CD4-positive, CD25-positive, alpha-beta regulatory T cell (primary cell): Measurements from ENCODE around the gene TRABD2B. TPM values are rescaled to one million over a fixed set of nuclear protein-coding genes. Genes with fewer than 3 reads are reported as not detected.

Source experiments
- ATAC-seq, 2 donors: fragments of 150-1000 bp; cut with Tn5 transposase; one replicate each; pipeline ENCODE4 v1.10.0; 2021; ENCODE audit warnings: low read depth in 2 of 2, moderate number of reproducible peaks in 2 of 2, moderate library complexity in 1 of 2
- DNase-seq, 3 donors: peaks; one replicate each; pipeline versions ENCODE4 v3.0.0 to v3.0.0-alpha.2; 2012 to 2022; ENCODE audit warnings: mixed read lengths in 1 of 3
- H3K27ac ChIP-seq: one replicate; pipeline ENCODE4 v1.7.0; 2013; ENCODE audit warnings: mild to moderate bottlenecking, low read length; ENCODE audit not compliant: insufficient read depth, poor library complexity, severe bottlenecking
- H3K27me3 ChIP-seq: one replicate; pipeline ENCODE4 v1.7.0; 2013; ENCODE audit warnings: low read length; ENCODE audit not compliant: control insufficient read depth, insufficient read depth
- H3K36me3 ChIP-seq: one replicate; pipeline ENCODE4 v1.7.0; 2013; ENCODE audit warnings: mild to moderate bottlenecking, low read length, moderate library complexity; ENCODE audit not compliant: control insufficient read depth, insufficient read depth
- H3K4me1 ChIP-seq: 2 replicates; pipeline ENCODE4 v1.7.0; 2013; ENCODE audit warnings: mild to moderate bottlenecking, low read length; ENCODE audit not compliant: insufficient read depth, control insufficient read depth, poor library complexity, severe bottlenecking
- H3K4me3 ChIP-seq: one replicate; pipeline ENCODE4 v1.7.0; 2013; ENCODE audit warnings: low read depth, mild to moderate bottlenecking, low read length, moderate library complexity
- H3K9me3 ChIP-seq, 2 experiments: 1 replicate in 1 of 2; 2 replicates in 1 of 2; pipeline ENCODE4 v1.7.0; 2013; ENCODE audit warnings: low read length in 2 of 2, mild to moderate bottlenecking in 1 of 2, moderate library complexity in 1 of 2; ENCODE audit not compliant: control insufficient read depth in 2 of 2
- H3K27ac Mint-ChIP-seq, 3 donors: one replicate each; pipeline ENCODE4 v1.8.0; 2020 to 2022; ENCODE audit warnings: mild to moderate bottlenecking in 3 of 3, mixed read lengths in 3 of 3, moderate library complexity in 2 of 3
- H3K27me3 Mint-ChIP-seq: one replicate; pipeline ENCODE4 v1.8.0; 2022; ENCODE audit warnings: mild to moderate bottlenecking, mixed read lengths
- H3K36me3 Mint-ChIP-seq: one replicate; pipeline ENCODE4 v1.8.0; 2020; ENCODE audit warnings: mixed read lengths
- H3K4me1 Mint-ChIP-seq, 4 donors: one replicate each; pipeline ENCODE4 v1.8.0; 2020 to 2022; ENCODE audit warnings: mixed read lengths in 4 of 4, mild to moderate bottlenecking in 1 of 4
- H3K4me3 Mint-ChIP-seq, 4 donors: one replicate each; pipeline ENCODE4 v1.8.0; 2020 to 2022; ENCODE audit warnings: mild to moderate bottlenecking in 4 of 4, mixed read lengths in 4 of 4, moderate library complexity in 3 of 4
- H3K9me3 Mint-ChIP-seq, 7 donors: one replicate each; pipeline ENCODE4 v1.8.0; 2020 to 2022; ENCODE audit warnings: mixed read lengths in 7 of 7, mild to moderate bottlenecking in 3 of 7, moderate library complexity in 2 of 7
- polyA plus RNA-seq, 4 donors: library from polyadenylated mRNA; unstranded; fragments of 300-500 nt; fragmentation: Illumina TruSeq; gene quantifications; one replicate each; pipeline ENCODE4 v1.2.3, GENCODE V29; 2021
- total RNA-seq: library from RNA; stranded (reverse); gene quantifications from one replicate; pipeline ENCODE4 v1.2.3, GENCODE V29; 2022

The TRABD2B gene
- total and polyA plus RNA-seq, 5 donors from 2014 or later = not detected

GRCh38 chr1:48002142-48002541, 5.0 kb upstream of the TRABD2B start:
- Histone ChIP-seq H3K9me3 (no peaks in the 10 kb centered on the region), H3K27ac (no peak overlapping the region), H3K4me3 (no peak overlapping the region), H3K27me3 (peaks cover 8% of the 10 kb centered on the region), H3K4me1 (peaks cover 3% of the 10 kb centered on the region), H3K36me3 (no peaks in the 10 kb centered on the region)
- Mint-ChIP-seq H3K27ac (no peak overlapping the region), H3K9me3 (peaks cover 0 to under 1% (median 0%) of the 10 kb centered on the region in 7 donors), H3K27me3 (peaks cover 30% of the 10 kb centered on the region), H3K4me1 (peaks cover 0 to 7% (median 0%) of the 10 kb centered on the region in 4 donors), H3K4me3 (no peak overlapping the region), H3K36me3 (no peaks in the 10 kb centered on the region)
- DNase-seq (no peak), ATAC-seq (no peak)

- DNase-seq (no peak), ATAC-seq (no peak)
- Mint-ChIP-seq H3K4me3 (no peak overlapping the region), H3K9me3 (no peaks in the 10 kb centered on the region), H3K27ac (no peak overlapping the region), H3K36me3 (no peaks in the 10 kb centered on the region), H3K27me3 (peaks cover 30% of the 10 kb centered on the region), H3K4me1 (peaks cover 0 to 7% (median 0%) of the 10 kb centered on the region in 4 donors)
- peaks cover 8% of the 10 kb centered on the region for H3K27me3 ChIP-seq
- no peak overlapping the region for H3K27ac ChIP-seq
- H3K9me3 ChIP-seq = no peaks in the 10 kb centered on the region
- no peaks in the 10 kb centered on the region for H3K36me3 ChIP-seq
- H3K4me3 ChIP-seq = no peak overlapping the region
- peaks cover 3% of the 10 kb centered on the region for H3K4me1 ChIP-seq
These were observed 4.5 kb upstream of the TRABD2B start for GRCh38 chr1:48001696-48002095.

- H3K4me1 Mint-ChIP-seq = peaks cover 0 to 11% (median 2%) of the 10 kb centered on the region in 4 donors
- H3K36me3 ChIP-seq = no peaks in the 10 kb centered on the region
These were observed 3.7 kb upstream of the TRABD2B start for GRCh38 chr1:48000883-48001282.

GRCh38 chr1:47999097-47999496, 1.9 kb upstream of the TRABD2B start:
- DNase-seq = no peak
- Mint-ChIP-seq H3K36me3 (no peaks in the 10 kb centered on the region), H3K9me3 (peaks cover 0 to 2% (median 0%) of the 10 kb centered on the region in 7 donors), H3K4me3 (no peak overlapping the region), H3K4me1 (peaks cover 0 to 14% (median 3%) of the 10 kb centered on the region in 4 donors), H3K27me3 (peaks cover 53% of the 10 kb centered on the region), H3K27ac (no peak overlapping the region)
- ATAC-seq = no peak
- peaks cover 3% of the 10 kb centered on the region for H3K4me1 ChIP-seq
- H3K9me3 ChIP-seq = no peaks in the 10 kb centered on the region
- H3K27me3 ChIP-seq = peaks cover 17% of the 10 kb centered on the region
- H3K36me3 ChIP-seq = no peaks in the 10 kb centered on the region
- no peak overlapping the region for H3K4me3 ChIP-seq
- no peak overlapping the region for H3K27ac ChIP-seq

More at GRCh38 chr1:48000883-48001282, 3.7 kb upstream of the TRABD2B start:
- peaks cover 3% of the 10 kb centered on the region for H3K4me1 ChIP-seq
- Mint-ChIP-seq H3K27ac (no peak overlapping the region), H3K36me3 (no peaks in the 10 kb centered on the region), H3K27me3 (peaks cover 36% of the 10 kb centered on the region), H3K4me3 (no peak overlapping the region), H3K9me3 (no peaks in the 10 kb centered on the region)
- ATAC-seq (no peak), DNase-seq (no peak)
- H3K9me3 ChIP-seq = no peaks in the 10 kb centered on the region
- H3K27ac ChIP-seq = no peak overlapping the region
- H3K27me3 ChIP-seq = peaks cover 9% of the 10 kb centered on the region
- no peak overlapping the region for H3K4me3 ChIP-seq

GRCh38 chr1:47998396-47998990, 1.3 kb upstream of the TRABD2B start:
- Mint-ChIP-seq H3K9me3 (peaks cover 0 to 2% (median 0%) of the 10 kb centered on the region in 7 donors), H3K4me3 (peak overlapping the region in 2 of 4 donors; percentile 29 to 70), H3K4me1 (peaks cover 0 to 14% (median 3%) of the 10 kb centered on the region in 4 donors), H3K27ac (no peak overlapping the region), H3K36me3 (no peaks in the 10 kb centered on the region), H3K27me3 (peaks cover 59% of the 10 kb centered on the region)
- Histone ChIP-seq H3K27me3 (peaks cover 17% of the 10 kb centered on the region), H3K4me3 (no peak overlapping the region), H3K4me1 (peaks cover 3% of the 10 kb centered on the region), H3K27ac (no peak overlapping the region), H3K36me3 (no peaks in the 10 kb centered on the region), H3K9me3 (no peaks in the 10 kb centered on the region)
- ATAC-seq (no peak), DNase-seq (no peak)

GRCh38 chr1:47996406-47997226, 569 bp downstream of the TRABD2B start:
- Histone ChIP-seq H3K4me3 (no peak overlapping the region), H3K9me3 (no peaks in the 10 kb centered on the region), H3K4me1 (peaks cover 3% of the 10 kb centered on the region), H3K27me3 (peaks cover 17% of the 10 kb centered on the region), H3K36me3 (no peaks in the 10 kb centered on the region), H3K27ac (no peak overlapping the region)
- ATAC-seq (no peak), DNase-seq (no peak)
- Mint-ChIP-seq H3K27me3 (peaks cover 57% of the 10 kb centered on the region), H3K9me3 (peaks cover 0 to 2% (median 0%) of the 10 kb centered on the region in 7 donors), H3K36me3 (no peaks in the 10 kb centered on the region), H3K4me3 (peak overlapping the region in 2 of 4 donors; percentile 73 to 83), H3K4me1 (peaks cover 0 to 14% (median 3%) of the 10 kb centered on the region in 4 donors), H3K27ac (no peak overlapping the region)

GRCh38 chr1:47996060-47996405, 1.2 kb downstream of the TRABD2B start:
- no peaks in the 10 kb centered on the region for H3K36me3 ChIP-seq
- H3K4me3 ChIP-seq = no peak overlapping the region
- Mint-ChIP-seq H3K27ac (no peak overlapping the region), H3K36me3 (no peaks in the 10 kb centered on the region), H3K27me3 (peaks cover 62% of the 10 kb centered on the region), H3K4me3 (peak overlapping the region in 2 of 4 donors; percentile 73 to 83), H3K4me1 (peaks cover 0 to 14% (median 3%) of the 10 kb centered on the region in 4 donors), H3K9me3 (peaks cover 0 to 2% (median 0%) of the 10 kb centered on the region in 7 donors)
- peaks cover 17% of the 10 kb centered on the region for H3K27me3 ChIP-seq
- DNase-seq = no peak
- no peak for ATAC-seq
- peaks cover 3% of the 10 kb centered on the region for H3K4me1 ChIP-seq
- no peak overlapping the region for H3K27ac ChIP-seq
- no peaks in the 10 kb centered on the region for H3K9me3 ChIP-seq
